ENCODE results near the gene SUMO3.

DNA sequence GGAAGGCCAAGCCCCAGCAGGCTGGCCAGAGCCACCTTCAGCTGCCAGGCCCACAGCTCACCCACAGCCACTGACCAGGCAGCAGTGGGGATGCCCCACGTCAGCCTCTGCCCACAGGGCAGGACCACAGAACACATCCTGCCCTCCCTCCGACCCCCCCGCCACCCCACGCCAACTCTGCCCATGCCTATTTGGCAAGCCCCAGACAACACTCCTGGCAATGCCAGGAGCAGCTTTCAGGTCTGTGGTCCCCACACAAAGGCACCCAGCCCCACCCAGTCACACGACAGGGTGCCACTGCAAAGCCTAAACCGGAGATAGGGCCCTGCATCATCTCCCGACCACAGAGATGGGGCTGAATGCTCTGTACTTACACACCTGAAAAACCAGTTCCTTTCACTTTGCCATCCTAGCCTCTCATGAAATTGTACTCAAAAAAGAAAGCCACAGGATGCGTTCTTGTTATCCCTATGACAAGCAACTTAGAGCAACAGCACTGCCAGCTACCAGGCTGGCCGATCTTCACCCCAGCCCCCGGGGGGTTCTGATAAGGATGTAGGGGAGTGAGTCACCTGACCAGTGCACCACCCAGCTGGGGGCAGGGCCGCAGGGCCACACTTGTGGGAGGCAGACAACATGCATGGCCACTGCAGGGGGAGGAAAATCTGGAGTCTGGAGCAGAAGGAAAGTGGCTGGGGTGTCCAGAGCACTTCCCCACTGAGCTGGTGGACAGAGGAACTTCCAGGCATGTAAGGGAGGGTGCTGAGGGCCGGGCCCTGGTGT lies 52.4 kb downstream of the SUMO3 start:
- TF ChIP-seq POLR2A (IDR thresholded peaks at IDR 0.05) (no peak), POLR2AphosphoS5 (IDR thresholded peaks at IDR 0.05) (no peak)
- TF ChIP-seq, protein P1, sequence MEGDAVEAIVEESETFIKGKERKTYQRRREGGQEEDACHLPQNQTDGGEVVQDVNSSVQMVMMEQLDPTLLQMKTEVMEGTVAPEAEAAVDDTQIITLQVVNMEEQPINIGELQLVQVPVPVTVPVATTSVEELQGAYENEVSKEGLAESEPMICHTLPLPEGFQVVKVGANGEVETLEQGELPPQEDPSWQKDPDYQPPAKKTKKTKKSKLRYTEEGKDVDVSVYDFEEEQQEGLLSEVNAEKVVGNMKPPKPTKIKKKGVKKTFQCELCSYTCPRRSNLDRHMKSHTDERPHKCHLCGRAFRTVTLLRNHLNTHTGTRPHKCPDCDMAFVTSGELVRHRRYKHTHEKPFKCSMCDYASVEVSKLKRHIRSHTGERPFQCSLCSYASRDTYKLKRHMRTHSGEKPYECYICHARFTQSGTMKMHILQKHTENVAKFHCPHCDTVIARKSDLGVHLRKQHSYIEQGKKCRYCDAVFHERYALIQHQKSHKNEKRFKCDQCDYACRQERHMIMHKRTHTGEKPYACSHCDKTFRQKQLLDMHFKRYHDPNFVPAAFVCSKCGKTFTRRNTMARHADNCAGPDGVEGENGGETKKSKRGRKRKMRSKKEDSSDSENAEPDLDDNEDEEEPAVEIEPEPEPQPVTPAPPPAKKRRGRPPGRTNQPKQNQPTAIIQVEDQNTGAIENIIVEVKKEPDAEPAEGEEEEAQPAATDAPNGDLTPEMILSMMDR (IDR thresholded peaks at IDR 0.05) = no peak
